HAP-1 (cell line): ENCODE results near the gene ANKRD27.
"Not testable (repeated sequence)": the region's sequence is repeated elsewhere in the genome, so short reads cannot be mapped to it uniquely, and the experiment has no call there.

Source experiments
- DNase-seq, 2 experiments: peaks; one replicate each; pipeline ENCODE4 v3.0.0-alpha.2; 2016 to 2020; ENCODE audit warnings: low spot score in 2 of 2
- H3K27me3 ChIP-seq: fragments of 250-450 bp; sonication (Bioruptor Pico); 2 replicates; pipeline ENCODE4 v1.5.1; 2020; ENCODE audit warnings: low read depth, mild to moderate bottlenecking, moderate library complexity
- H3K36me3 ChIP-seq: fragments of 250-450 bp; sonication (Bioruptor Pico); replicated peaks from 2 replicates; pipeline ENCODE4 v1.5.1; 2020; ENCODE audit warnings: mild to moderate bottlenecking
- H3K4me1 ChIP-seq: fragments of 250-450 bp; sonication (Bioruptor Pico); 2 replicates; pipeline ENCODE4 v1.5.1; 2020; ENCODE audit warnings: mild to moderate bottlenecking
- H3K4me3 ChIP-seq: fragments of 250-450 bp; sonication (Bioruptor Pico); 2 replicates; pipeline ENCODE4 v1.5.1; 2020; ENCODE audit warnings: mild to moderate bottlenecking, moderate library complexity
- H3K9me3 ChIP-seq: fragments of 250-450 bp; sonication (Bioruptor Pico); 2 replicates; pipeline ENCODE4 v1.5.1; 2020; ENCODE audit warnings: mild to moderate bottlenecking, moderate library complexity
- in situ Hi-C: fragments of 300-500 bp; cut with MboI; formaldehyde crosslinking; loops from 3 replicates; pipeline ENCODE4 v1.14.3; 2020; ENCODE audit warnings: low sequenced_read_pairs, inconsistent platforms, mixed read lengths

ANKRD27 gene

DNA sequence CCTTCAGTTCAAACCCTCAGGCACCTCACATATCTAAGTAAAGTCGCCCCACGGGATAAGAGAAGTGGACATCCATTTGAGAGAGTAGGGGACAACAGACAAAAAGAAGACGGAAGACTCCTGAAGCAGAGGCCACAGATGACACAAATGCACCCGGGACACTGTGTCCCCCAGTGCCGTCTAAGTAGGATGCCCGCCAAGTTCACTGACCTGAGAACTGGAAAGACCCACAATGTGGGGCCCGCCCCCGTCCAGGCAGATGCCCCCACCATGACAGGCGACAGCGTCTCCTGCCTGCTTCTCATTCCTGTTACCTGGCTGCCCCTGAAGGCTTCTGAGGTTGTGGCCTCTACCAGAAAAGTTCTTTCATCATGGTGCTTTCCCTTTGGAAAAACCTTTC is 16.9 kb downstream of the ANKRD27 start:
- Histone ChIP-seq H3K4me3 (no peak overlapping the region), H3K9me3 (no peaks in the 10 kb centered on the region), H3K4me1 (no peaks in the 10 kb centered on the region), H3K36me3 (peaks cover 28% of the 10 kb centered on the region), H3K27me3 (no peaks in the 10 kb centered on the region)
- in situ Hi-C loops = no loop called here
- DNase-seq = no peak

DNA sequence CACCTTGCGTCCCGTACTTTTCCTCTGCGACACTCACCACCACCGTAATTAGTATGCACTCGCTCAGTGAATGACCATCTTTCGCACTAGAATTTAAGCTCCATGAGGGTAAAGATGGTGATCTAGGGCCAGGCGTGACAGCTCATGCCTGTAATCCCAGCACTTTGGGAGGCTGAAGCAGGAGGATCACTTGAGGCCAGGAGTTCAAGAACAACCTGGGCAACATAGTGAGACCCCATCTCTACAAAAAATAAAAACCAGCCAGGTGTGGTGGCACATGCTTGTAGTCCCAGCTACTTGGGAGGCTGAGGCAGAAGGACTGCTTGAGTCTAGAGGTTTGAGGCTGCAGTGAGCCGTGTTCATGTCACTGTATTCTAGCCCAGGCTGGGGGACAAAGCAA is 18.6 kb downstream of the ANKRD27 start:
- H3K9me3 ChIP-seq, DNase-seq, H3K4me1 ChIP-seq, H3K4me3 ChIP-seq, in situ Hi-C loops, H3K27me3 ChIP-seq: not testable (repeated sequence)
- H3K36me3 ChIP-seq = peaks cover 29% of the 10 kb centered on the region

DNA sequence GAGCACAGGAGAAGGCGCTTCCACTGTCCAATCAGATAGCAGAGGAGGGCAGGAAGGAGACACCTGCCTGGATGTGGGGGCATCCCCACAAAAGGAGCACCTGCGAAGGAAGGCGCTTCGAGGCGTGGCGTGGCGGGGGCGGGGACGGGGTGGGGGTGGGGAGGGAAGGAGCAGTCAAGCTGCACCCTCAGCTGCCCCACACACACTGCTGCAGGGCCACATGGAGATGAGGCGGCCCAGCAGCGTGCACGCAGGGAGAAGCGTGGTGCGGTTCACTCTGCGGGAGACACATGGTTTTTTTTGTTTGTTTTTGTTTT is 21.4 kb downstream of the ANKRD27 start:
- no peaks in the 10 kb centered on the region for H3K4me1 ChIP-seq
- H3K36me3 ChIP-seq = peaks cover 34% of the 10 kb centered on the region
- H3K9me3 ChIP-seq = no peaks in the 10 kb centered on the region
- in situ Hi-C loops = no loop called here
- H3K4me3 ChIP-seq = no peak overlapping the region
- DNase-seq = no peak
- no peaks in the 10 kb centered on the region for H3K27me3 ChIP-seq

DNA sequence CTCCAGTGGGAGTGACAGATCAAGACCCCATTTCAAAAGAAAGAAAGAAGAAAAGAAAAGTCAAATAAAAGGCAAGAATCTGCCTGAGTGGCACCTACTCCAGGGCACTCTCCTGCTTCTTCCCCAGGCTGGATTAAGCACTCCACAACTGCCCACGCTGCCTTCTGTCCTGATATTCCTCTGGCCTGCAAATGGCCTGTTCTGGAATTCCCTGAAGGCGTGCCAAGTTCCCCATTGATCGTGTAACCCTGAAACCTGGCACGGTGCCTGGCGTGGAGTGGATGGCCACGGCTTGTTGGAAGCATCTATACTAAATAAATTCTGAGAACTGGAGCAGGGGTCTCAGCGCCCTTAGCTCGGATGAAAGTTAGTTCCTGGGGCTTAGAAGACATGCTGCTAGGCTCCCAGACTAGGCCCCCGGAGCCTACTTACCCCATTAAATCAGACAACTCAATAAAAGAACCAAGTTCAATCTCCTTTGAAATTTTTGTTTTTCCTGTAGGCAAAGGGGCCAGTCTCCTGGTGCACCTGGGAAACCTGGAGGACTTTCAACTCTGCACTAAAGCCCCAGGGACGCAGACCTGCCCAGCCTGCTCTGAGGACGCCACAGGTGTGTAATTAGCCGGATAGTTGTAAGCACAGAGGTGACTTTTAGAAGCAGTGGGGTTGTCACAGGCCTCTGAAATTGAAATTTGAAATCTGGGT is 21.9 kb downstream of the ANKRD27 start:
- in situ Hi-C loops = no loop called here
- Histone ChIP-seq H3K9me3 (no peaks in the 10 kb centered on the region), H3K36me3 (peaks cover 33% of the 10 kb centered on the region), H3K4me1 (no peaks in the 10 kb centered on the region), H3K27me3 (no peaks in the 10 kb centered on the region), H3K4me3 (no peak overlapping the region)
- DNase-seq = no peak

DNA sequence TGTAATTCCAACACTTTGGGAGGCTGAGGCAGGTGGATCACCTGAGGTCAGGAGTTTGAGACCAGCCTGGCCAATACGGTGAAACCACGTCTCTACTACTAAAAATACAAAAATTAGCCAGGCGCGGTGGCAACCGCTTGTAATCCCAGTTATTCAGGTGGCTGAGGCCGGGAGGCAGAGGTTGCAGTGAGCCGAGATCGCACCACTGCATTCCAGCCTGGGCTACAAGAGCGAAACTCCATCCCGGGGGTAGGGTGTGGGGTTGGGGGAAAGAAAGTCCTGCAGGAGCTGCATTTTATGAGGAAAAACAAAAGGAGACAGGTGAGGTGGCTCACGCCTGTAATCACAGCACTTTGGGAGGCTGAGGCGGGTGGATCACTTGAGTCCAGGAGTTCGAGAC is 22.6 kb downstream of the ANKRD27 start:
- H3K9me3 ChIP-seq, in situ Hi-C loops, DNase-seq, H3K27me3 ChIP-seq, H3K4me1 ChIP-seq, H3K4me3 ChIP-seq: not testable (repeated sequence)
- peaks cover 38% of the 10 kb centered on the region for H3K36me3 ChIP-seq

DNA sequence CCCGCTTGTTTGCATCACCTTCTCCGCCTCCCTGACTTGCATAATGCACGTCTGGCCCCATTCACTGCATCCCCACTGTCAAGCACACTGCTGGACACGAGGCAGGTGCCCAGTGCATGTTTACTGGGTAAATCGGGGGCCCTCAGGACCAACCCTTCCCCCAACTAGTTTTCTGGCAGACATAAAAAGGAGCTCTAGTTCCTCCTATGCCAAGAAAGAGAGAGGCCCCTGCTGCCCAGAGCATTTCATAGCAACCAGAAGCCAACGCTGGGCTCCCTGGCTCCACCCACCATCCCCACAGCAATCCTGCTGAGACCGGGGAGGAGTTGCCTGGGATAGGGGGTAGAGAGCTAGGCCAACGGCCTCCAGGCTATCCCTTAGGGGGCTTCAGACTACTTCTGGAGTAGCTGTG is 23.2 kb downstream of the ANKRD27 start:
- H3K36me3 ChIP-seq = peaks cover 43% of the 10 kb centered on the region
- in situ Hi-C loops = no loop called here
- no peak overlapping the region for H3K4me3 ChIP-seq
- H3K27me3 ChIP-seq = no peaks in the 10 kb centered on the region
- DNase-seq = no peak
- H3K4me1 ChIP-seq = no peaks in the 10 kb centered on the region
- H3K9me3 ChIP-seq = no peaks in the 10 kb centered on the region

DNA sequence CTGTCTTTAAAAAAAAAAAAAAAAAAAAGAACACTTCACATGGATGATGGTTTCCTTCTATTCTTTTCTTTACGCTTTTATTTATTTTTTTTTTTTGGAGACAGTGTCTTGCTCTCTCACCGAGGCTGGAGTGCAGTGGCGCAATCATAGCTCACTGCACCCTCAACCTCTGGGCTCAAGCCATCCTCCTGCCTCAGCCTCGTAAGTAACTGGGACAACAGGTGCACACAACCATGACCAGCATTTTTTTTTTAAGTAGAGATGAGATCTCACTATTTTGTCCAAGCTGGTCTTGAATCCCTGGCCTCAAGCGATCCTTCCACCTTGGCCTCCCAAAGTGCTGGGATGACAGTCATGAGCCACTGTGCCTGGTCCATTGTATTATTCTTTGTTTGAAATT is 24.3 kb downstream of the ANKRD27 start:
- H3K27me3 ChIP-seq = no peaks in the 10 kb centered on the region
- no peak overlapping the region for H3K4me3 ChIP-seq
- H3K36me3 ChIP-seq = peaks cover 44% of the 10 kb centered on the region
- DNase-seq = no peak
- no peaks in the 10 kb centered on the region for H3K4me1 ChIP-seq
- no peaks in the 10 kb centered on the region for H3K9me3 ChIP-seq
- in situ Hi-C loops = no loop called here

DNA sequence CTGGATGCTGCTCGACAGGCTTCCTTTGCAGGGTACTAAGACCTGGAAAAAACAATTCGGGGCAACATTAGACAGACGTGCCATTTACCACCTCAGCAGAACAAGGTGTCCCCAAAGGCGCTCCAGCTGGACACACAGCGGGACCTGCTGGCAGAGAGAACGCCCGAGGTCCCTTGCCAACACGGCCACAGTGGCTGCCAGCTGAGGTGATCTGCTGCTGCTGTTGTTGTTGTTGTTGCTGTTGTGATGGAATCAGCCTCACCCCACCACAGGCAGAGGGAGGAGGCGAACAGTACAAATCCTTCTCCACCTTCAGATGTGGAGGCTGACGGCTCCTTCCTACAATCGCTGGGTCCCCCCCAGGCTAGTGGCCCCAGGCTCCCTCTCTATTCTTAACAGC is 25.2 kb downstream of the ANKRD27 start:
- in situ Hi-C loops = no loop called here
- Histone ChIP-seq H3K9me3 (no peaks in the 10 kb centered on the region), H3K27me3 (no peaks in the 10 kb centered on the region), H3K4me3 (no peak overlapping the region), H3K36me3 (peaks cover 35% of the 10 kb centered on the region), H3K4me1 (no peaks in the 10 kb centered on the region)
- no peak for DNase-seq

DNA sequence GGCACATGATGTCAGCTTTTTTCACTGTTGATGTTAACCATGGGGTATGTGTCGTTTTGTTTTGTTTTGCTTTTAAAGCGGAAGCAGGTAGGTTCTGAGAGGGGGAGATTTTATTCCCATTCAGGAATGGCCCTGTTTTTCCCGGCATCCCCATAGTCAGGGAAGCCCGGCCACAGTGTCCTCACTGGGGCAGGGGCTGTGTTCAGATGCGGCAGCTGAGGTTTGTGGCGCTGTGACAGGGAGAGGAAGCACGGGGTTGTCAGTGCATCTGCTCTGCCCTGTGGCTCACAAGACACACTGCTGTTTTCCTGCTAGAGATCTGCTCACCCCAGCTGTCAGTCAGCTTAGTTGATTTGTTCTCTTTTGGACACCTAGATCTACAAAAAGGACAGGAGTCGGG is 27.6 kb downstream of the ANKRD27 start:
- in situ Hi-C loops = no loop called here
- no peaks in the 10 kb centered on the region for H3K27me3 ChIP-seq
- H3K4me3 ChIP-seq = no peak overlapping the region
- H3K4me1 ChIP-seq = no peaks in the 10 kb centered on the region
- H3K9me3 ChIP-seq = no peaks in the 10 kb centered on the region
- peaks cover 54% of the 10 kb centered on the region for H3K36me3 ChIP-seq
- DNase-seq = no peak

DNA sequence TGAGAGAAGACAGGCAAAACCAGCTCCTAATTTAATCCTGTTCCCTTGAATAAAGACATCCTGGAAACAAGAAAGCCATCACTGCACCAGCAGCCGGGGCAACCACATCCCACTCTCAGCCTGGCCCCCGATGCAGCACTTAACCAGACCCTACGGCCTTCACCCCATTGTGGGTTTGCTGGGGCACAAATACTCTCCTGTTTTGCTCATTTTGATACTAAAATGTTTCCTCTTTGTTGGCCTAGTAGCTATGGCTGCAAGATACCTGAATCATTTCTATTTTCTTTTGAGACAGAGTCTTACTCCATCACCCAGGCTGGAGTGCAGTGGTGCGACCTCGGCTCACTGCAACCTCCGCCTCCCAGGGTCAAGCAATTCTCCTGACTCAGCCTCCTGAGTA is 28.4 kb downstream of the ANKRD27 start:
- Histone ChIP-seq H3K27me3 (no peaks in the 10 kb centered on the region), H3K4me1 (no peaks in the 10 kb centered on the region), H3K36me3 (peaks cover 60% of the 10 kb centered on the region), H3K4me3 (no peak overlapping the region), H3K9me3 (no peaks in the 10 kb centered on the region)
- no peak for DNase-seq
- in situ Hi-C loops = no loop called here

DNA sequence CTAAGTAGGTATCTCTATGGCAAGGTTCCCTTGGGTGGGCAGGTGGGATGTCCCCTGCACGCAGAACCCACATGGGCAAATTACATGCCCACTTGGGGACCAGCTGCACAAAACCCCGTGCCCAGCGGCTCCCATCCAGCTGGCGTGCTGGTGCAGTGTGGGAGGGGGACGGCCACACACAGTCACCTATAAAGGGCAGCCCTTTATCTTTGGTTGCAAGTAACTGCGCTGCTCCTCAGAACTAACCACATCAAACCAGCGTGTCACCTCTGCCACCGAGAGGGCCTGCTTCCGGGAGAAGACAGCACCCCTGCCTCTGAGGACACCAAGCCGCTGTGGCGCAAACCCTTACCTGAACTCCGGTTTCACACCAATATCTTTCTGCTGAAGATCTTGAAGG is 32.2 kb downstream of the ANKRD27 start:
- Histone ChIP-seq H3K9me3 (no peaks in the 10 kb centered on the region), H3K36me3 (peaks cover 75% of the 10 kb centered on the region), H3K4me1 (no peaks in the 10 kb centered on the region), H3K27me3 (no peaks in the 10 kb centered on the region), H3K4me3 (no peak overlapping the region)
- in situ Hi-C loops = no loop called here
- DNase-seq = no peak

DNA sequence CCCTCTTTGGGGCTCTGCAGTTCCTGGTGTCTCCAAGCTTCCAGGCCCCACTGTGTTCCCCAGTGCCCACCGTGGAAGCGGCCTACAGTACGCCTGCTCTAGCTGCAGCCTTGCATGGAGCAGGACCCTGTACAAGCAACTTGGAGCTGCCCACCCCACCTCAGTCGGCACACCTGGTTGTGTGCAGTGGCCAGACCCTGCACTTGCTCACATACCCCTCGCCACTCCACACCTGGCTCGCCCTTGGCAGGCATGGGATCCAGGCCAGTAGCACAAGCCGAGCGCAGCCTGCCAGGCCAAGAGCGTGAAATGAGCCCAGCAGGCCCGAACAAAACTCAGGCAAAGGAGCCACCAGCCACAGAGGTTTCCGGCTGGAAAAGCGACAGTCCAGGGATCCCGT is 36.4 kb downstream of the ANKRD27 start:
- in situ Hi-C loops = no loop called here
- Histone ChIP-seq H3K9me3 (no peaks in the 10 kb centered on the region), H3K4me1 (no peaks in the 10 kb centered on the region), H3K36me3 (peaks cover 63% of the 10 kb centered on the region), H3K4me3 (no peak overlapping the region), H3K27me3 (no peaks in the 10 kb centered on the region)
- no peak for DNase-seq

DNA sequence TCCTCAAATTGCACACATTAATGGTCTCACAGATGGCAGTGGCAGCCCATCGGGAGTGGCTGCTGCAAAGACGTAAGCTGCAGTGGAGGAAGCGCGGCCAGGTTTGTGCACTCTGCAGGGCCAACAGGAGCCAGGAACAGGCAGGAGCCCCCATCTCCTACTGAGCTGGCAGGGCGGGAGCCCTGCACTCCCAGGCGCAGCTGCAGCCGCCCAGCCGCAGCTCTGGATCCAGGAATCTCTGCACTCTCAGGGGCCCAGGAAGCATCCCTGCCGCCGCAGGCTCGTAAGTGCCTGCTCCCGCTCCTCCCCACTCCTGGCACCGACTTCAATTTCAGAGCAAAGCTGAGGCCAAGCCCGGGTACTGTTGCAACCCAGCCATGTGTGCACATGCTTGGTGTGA is 37.5 kb downstream of the ANKRD27 start:
- Histone ChIP-seq H3K36me3 (peaks cover 57% of the 10 kb centered on the region), H3K4me3 (no peak overlapping the region), H3K9me3 (no peaks in the 10 kb centered on the region), H3K27me3 (no peaks in the 10 kb centered on the region), H3K4me1 (no peaks in the 10 kb centered on the region)
- in situ Hi-C loops = no loop called here
- no peak for DNase-seq

DNA sequence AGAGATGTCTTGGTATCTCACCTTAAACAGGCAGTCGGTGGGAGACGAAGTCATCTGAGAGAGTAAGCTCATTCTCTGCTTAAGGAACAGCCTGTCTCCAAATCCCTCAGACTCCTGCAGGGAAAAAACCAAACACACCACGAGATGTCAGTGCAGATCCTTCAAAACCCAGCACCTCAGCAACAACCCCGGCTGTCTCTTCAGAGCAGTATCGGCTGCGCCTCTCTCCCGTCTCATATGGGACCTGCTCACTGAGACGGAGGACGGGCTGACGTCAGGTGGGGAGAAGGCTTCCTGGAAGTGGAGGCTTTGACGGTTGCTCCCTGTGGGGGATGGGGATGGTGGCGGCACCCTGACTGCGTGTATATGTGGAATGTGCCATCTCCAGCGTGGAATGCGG is 43.6 kb downstream of the ANKRD27 start:
- Histone ChIP-seq H3K4me1 (no peaks in the 10 kb centered on the region), H3K9me3 (no peaks in the 10 kb centered on the region), H3K27me3 (no peaks in the 10 kb centered on the region), H3K36me3 (peaks cover 61% of the 10 kb centered on the region), H3K4me3 (no peak overlapping the region)
- no peak for DNase-seq
- in situ Hi-C loops = no loop called here

DNA sequence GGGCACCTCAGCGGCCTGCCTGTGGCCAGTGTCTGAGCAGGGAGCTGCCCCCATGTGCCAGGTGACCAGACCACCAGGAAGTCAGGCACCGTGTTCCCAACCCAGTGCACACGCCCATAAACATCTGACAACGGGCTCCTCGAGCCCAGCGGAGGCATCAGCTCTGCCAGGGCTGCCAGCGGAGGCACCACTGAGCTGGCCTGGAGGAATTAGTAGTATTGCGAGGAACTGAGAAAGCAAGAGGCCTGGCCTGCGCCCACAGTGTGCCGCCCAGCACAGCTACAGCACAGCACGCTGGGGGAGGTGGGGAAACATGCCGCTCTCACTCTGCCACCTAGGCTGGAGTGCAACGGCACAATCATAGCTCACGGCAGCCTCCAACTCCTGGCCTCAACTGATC is 44.6 kb downstream of the ANKRD27 start:
- Histone ChIP-seq H3K36me3 (peaks cover 57% of the 10 kb centered on the region), H3K4me3 (no peak overlapping the region), H3K4me1 (no peaks in the 10 kb centered on the region), H3K27me3 (no peaks in the 10 kb centered on the region), H3K9me3 (no peaks in the 10 kb centered on the region)
- in situ Hi-C loops = no loop called here
- no peak for DNase-seq
